DOHH2 (cell line): ENCODE measurements around the gene CLHC1.

Experiments
- EZH2phosphoT487 ChIP-seq: fragments of 200-600 bp; sonication (generic); IDR thresholded peaks from 2 replicates; pipeline ENCODE4 v1.6.1; 2017; ENCODE audit warnings: borderline replicate concordance, mild to moderate bottlenecking, antibody characterized with exemption, low read length, moderate library complexity, mixed read lengths
- TF ChIP-seq, protein P1 (sequence below): fragments of 200-600 bp; sonication (generic); IDR thresholded peaks from one replicate; pipeline ENCODE4 v1.5.1; 2014; ENCODE audit warnings: antibody characterized with exemption, mild to moderate bottlenecking, low read depth, low read length; ENCODE audit not compliant: poor library complexity, severe bottlenecking

DNA sequence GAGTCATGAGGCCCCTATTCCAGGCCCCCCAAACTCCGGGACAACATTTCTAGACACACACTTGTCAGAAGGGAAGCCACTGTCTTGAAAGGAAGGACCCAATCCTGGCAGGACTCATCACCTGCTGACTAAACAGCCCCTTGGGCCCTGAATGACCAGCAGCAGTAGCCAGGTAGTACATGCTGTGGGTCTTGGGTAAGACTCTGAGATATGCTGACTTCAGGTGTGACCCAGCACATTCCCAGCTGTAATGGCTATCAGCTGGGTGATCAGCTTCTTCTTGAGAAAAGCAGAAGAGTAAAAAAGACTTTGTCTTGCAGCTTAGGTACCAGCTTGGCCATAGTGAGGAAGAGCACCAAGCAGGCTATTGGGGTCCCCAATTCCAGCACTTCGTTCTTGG lies 35.6 kb downstream of the CLHC1 start:
- TF ChIP-seq, protein P1, sequence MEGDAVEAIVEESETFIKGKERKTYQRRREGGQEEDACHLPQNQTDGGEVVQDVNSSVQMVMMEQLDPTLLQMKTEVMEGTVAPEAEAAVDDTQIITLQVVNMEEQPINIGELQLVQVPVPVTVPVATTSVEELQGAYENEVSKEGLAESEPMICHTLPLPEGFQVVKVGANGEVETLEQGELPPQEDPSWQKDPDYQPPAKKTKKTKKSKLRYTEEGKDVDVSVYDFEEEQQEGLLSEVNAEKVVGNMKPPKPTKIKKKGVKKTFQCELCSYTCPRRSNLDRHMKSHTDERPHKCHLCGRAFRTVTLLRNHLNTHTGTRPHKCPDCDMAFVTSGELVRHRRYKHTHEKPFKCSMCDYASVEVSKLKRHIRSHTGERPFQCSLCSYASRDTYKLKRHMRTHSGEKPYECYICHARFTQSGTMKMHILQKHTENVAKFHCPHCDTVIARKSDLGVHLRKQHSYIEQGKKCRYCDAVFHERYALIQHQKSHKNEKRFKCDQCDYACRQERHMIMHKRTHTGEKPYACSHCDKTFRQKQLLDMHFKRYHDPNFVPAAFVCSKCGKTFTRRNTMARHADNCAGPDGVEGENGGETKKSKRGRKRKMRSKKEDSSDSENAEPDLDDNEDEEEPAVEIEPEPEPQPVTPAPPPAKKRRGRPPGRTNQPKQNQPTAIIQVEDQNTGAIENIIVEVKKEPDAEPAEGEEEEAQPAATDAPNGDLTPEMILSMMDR, result no peak
- TF ChIP-seq EZH2phosphoT487, result no peak
